GM10847 (cell line): ENCODE measurements around the gene EML3.

Source experiments
- POLR2A ChIP-seq: IDR thresholded peaks from 2 replicates; pipeline ENCODE4 v1.6.1; 2011; ENCODE audit not compliant: insufficient read length; ENCODE audit errors: extremely low read depth

EML3 gene

DNA sequence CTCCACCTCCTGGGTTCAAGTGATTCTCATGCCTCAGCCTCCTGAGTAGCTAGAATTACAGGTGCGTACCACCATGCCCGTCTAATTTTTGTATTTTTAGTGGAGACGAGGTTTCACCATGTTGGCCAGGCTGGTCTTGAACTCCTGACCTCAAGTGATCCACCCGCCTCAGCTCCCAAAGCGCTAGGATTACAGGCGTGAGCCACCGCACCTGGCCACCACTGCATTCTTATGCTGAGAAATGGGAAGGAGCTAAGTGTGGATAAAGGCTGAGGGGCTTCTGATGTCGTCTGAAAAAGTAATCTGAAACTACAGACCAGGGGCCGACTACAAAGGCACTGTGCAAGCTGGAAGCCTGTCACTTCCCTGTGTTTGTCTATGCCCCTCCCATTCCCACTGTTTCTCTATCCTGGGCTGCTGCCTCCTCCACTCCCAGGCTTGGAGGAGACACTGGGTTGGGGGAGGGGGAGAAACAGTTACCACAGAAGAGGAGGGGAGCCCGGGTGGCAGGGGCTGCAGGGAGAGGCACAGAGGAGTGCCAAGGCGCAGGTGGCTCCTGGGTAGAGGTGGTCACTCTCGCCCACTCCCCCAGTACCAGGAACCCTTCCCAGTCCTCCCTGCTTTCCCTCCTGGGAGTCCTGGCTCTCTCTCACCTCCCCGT is 8.0 kb downstream of the EML3 start:
- TF ChIP-seq POLR2A, result no peak

GRCh38 chr11:62603776-62604299 is 8.7 kb downstream of the EML3 start:
- no peak for TF ChIP-seq POLR2A

DNA sequence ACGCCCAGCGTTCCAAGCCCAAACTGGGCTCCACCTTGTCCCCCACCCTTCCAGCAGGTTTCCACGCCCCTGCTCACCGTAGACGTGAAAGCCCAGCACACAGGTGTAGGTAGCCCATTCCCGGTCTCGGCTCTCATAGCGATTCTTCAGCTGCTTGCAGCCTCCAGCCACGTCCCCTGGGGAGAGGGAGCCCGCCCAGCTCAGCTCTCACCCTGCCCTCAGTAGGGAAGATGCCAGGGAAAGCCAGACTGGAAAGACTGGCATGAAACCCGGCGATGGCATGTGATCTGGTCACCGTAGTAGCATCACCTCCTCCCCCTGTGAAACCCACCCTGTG is 9.5 kb downstream of the EML3 start:
- TF ChIP-seq POLR2A, result no peak

DNA sequence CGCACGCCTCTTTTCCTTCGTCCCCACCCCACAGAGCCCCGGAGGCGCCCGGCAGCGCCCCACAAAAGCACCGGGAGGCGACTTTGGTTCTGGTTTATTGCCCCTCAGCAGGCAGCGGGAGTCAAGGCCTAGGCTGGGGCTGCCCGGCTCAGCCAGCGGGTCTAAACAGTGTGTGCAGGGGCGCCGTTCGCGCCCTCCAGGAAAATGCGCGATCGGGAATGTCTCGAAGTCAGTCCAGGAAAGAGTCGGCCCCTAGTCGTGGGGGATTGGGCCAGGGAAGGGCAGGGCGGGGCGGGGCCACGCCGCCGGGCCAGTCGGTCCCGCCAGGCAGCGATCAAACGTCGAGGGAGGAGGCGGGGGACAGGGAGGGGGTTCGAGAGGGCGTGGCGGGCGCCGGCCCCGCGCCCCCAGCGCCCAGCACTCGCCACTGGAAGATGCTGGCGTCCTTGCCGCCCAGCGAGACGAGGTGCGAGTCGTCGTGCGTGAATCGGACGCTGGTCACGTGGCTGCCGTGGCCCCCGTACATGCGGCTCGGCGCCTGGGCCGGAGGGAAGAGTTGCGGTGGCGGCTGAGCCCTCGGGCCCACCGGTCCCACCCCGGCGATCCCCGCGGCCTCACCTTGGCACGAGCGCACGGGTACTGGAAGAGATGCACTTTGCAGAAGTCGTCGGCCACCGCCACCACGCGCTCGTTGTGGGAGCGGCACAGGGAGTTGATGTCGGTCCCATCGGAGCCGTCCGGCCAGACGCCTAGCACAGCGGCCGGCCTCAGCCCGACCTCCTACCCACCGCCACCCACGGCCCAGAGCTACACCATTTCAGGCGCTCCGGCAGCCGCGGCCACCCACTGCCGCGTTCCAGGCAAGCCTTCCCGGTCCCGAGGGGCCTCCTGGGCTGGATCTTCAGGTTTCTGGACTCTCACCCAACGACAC is 10.2 kb downstream of the EML3 start:
- TF ChIP-seq POLR2A, result peak; percentile 32

DNA sequence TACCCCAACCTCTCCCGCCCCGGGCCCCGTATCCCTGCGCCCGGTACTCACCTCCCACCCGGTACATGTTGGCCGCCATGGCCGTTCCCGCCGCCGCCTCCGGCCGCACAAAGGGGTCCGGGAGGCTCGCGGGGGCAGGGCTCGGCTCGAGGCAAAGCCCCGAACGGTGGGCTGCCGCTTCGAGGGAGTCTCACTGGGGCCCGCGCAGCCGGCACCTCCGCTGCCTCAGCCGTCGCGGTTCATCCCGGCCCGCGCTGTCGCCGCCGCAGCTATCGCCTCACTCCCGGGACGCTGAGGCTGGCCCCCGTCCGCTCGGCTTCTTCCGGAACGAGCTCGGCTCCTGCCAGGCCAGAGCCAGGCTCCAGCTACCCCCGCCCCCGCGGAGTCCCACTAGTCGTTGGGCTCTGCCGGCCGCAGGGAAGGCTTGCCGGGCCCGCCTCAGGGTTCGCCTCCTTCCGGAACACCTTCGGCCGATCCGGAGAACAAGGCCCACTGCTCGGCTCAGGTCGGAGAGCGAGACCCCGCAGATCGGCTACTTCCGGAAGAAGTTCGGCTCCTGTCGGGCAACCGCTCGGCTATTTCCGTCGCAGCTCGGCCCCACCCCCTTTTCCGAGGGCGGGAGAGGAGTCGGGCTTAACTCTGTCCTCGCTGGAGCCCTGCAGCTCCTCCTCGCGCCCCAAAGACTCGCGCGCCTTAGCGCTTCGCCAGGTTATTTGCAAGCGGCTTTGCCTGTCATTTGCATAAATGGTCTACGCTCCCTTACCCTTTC is 11.0 kb downstream of the EML3 start, which contains the start of gene MTA2:
Gene MTA2, minus strand, starts transcription at position 494 of the 769 bp plus-strand sequence. Its CDS starts 415 bp downstream, at position 79.
- TF ChIP-seq POLR2A, result peak; percentile 38

GRCh38 chr11:62601122-62601371 is 11.5 kb downstream of the EML3 start:
- no peak for TF ChIP-seq POLR2A

- no peak for TF ChIP-seq POLR2A
These were observed 12.0 kb downstream of the EML3 start for GRCh38 chr11:62600367-62601121.

DNA sequence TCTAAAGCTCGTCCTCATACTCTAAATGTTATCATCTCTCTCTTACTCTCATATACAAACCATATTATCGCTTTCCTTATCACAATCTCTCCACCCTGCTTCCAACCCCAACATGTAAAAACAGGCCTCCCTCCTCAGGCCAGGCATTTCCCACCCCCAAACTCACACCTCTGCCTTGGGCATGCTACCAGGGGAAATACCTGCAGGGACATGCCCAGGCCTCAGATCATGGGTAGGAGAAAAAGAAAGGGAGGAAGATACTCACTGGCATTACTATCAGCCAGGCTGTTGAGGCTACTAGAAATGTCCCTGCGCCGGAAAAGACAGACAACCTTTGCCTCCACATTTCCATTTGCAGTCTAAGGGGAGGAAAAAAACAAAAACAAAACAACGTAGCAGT is 12.7 kb downstream of the EML3 start:
- TF ChIP-seq POLR2A, result no peak

GRCh38 chr11:62599069-62599696 is 13.4 kb downstream of the EML3 start:
- TF ChIP-seq POLR2A, result no peak

- TF ChIP-seq POLR2A, result no peak
These were observed 17.5 kb downstream of the EML3 start for GRCh38 chr11:62595124-62595523.

DNA sequence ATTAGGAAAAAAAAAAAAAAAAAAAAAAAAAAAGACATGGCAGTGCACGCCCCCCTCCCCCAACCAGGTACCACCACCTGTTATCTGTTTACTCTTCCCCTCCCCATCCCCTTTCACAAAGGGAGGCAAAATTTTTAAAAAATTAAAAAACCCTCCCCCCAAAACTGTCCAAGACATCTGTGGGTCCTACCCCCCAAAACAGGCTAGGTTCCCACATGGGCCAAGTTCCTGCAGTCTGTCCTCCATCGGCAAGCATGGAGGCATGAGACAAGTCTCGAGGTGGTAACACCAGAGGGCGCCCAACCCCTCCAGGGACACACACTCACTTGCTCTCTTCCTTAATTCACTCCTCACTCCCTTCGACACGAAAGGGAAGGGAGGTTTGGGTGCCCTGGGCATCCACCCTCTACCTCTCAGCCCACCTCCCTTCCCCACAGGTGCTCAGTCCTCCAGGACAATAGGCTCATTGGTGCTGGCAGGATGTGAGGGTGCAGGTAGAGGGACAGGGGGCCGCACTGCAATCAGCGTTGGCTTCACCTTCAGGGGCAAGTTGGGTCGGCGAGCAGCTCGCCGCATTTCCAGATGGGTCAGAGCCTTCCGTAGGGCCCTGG is 19.0 kb downstream of the EML3 start:
- no peak for TF ChIP-seq POLR2A

- no peak for TF ChIP-seq POLR2A
These were observed 19.6 kb downstream of the EML3 start for GRCh38 chr11:62592989-62593421.

DNA sequence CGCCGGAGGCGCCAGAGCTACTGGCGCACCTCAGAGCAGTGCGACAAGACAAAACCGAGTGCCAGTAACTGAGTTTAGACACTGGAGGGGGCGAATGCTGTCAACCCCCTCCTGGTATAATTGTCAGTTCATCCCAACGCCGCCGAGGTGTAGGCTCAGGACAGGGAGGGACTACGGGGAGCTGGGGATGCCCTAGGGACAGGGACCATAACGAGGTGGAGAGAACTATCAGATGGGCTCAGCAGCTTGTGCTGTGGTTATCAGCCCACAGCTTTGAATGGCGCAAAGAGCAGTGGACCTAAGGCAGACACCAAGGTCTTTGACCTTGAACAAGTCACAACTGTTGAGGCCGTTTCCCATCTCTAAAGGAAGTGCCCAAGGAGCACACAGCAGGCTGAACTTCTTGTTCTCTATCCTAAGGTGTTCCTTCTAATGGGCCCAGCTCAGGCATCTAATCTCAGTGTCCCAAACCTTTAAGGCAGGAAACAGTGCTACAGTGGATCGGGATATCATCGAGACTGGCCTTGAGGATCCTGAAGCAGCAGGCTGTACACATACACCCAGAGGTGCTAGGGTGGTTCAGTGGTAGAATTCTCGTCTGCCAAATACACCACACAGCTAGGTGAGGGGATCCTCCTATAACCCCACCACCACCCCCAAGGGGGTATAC is 20.3 kb downstream of the EML3 start:
- TF ChIP-seq POLR2A, result no peak
